Astrocyte (in vitro differentiated cells and primary cell): ENCODE data around the gene CSNK2B. TPM values are rescaled to one million over a fixed set of nuclear protein-coding genes. Genes with fewer than 3 reads are reported as not detected.

ENCODE experiments used
- DNase-seq: peaks from one replicate; pipeline ENCODE4 v3.0.0-alpha.2; 2010; ENCODE audit warnings: low read depth
- FAIRE-seq: peaks from 2 replicates; lab custom pipeline; 2011; peaks lifted over from hg19 to GRCh38; lab: Jason Lieb, UNC
- H2AFZ ChIP-seq: 2 replicates; pipeline ENCODE4 v1.6.0; 2012; ENCODE audit warnings: low read depth, low read length, inconsistent platforms
- H3K27ac ChIP-seq: 2 replicates; pipeline ENCODE4 v1.5.1; 2011; ENCODE audit warnings: low read depth, low read length, inconsistent platforms
- H3K27me3 ChIP-seq: 2 replicates; pipeline ENCODE4 v1.6.0; 2011; ENCODE audit warnings: low read length, inconsistent platforms; ENCODE audit not compliant: insufficient read depth
- H3K36me3 ChIP-seq: 2 replicates; pipeline ENCODE4 v1.5.1; 2011; ENCODE audit warnings: low read length, inconsistent platforms; ENCODE audit not compliant: insufficient read depth
- H3K4me1 ChIP-seq: 2 replicates; pipeline ENCODE4 v1.5.1; 2011; ENCODE audit warnings: low read length, inconsistent platforms; ENCODE audit not compliant: insufficient read depth
- H3K4me2 ChIP-seq: 2 replicates; pipeline ENCODE4 v1.6.0; 2012; ENCODE audit warnings: low read length, inconsistent platforms
- H3K4me3 ChIP-seq: 2 replicates; pipeline ENCODE4 v1.5.1; 2011; ENCODE audit warnings: low read depth, mild to moderate bottlenecking, low read length, inconsistent platforms; ENCODE audit not compliant: insufficient read depth
- H3K79me2 ChIP-seq: 2 replicates; pipeline ENCODE4 v1.6.0; 2012; ENCODE audit warnings: mild to moderate bottlenecking, low read length, inconsistent platforms; ENCODE audit not compliant: insufficient read depth
- H3K9ac ChIP-seq: 2 replicates; pipeline ENCODE4 v1.6.0; 2012; ENCODE audit warnings: mild to moderate bottlenecking, low read length, inconsistent platforms
- H3K9me3 ChIP-seq: 2 replicates; pipeline ENCODE4 v1.5.1; 2012; ENCODE audit warnings: low read depth, mild to moderate bottlenecking, low read length, inconsistent platforms; ENCODE audit not compliant: insufficient read depth
- H4K20me1 ChIP-seq: 2 replicates; pipeline ENCODE4 v1.6.0; 2012; ENCODE audit warnings: low read length, inconsistent platforms; ENCODE audit not compliant: insufficient read depth
- H3K27ac Mint-ChIP-seq: one replicate; pipeline ENCODE4 v1.8.0; 2021; ENCODE audit warnings: mild to moderate bottlenecking, mixed read lengths; ENCODE audit not compliant: unreplicated experiment
- H3K27me3 Mint-ChIP-seq: one replicate; pipeline ENCODE4 v1.8.0; 2021; ENCODE audit warnings: low read depth, mixed read lengths; ENCODE audit not compliant: unreplicated experiment
- H3K36me3 Mint-ChIP-seq: one replicate; pipeline ENCODE4 v1.8.0; 2021; ENCODE audit warnings: low read depth, mixed read lengths; ENCODE audit not compliant: unreplicated experiment
- H3K4me1 Mint-ChIP-seq: one replicate; pipeline ENCODE4 v1.8.0; 2021; ENCODE audit warnings: low read depth, mixed read lengths; ENCODE audit not compliant: unreplicated experiment
- H3K4me3 Mint-ChIP-seq: one replicate; pipeline ENCODE4 v1.8.0; 2021; ENCODE audit warnings: mild to moderate bottlenecking, moderate library complexity, mixed read lengths; ENCODE audit not compliant: unreplicated experiment
- H3K9me3 Mint-ChIP-seq: one replicate; pipeline ENCODE4 v1.8.0; 2021; ENCODE audit warnings: mild to moderate bottlenecking, mixed read lengths; ENCODE audit not compliant: unreplicated experiment
- EZH2 ChIP-seq: IDR thresholded peaks from 2 replicates; pipeline ENCODE4 v1.6.1; 2012; ENCODE audit warnings: mild to moderate bottlenecking, low read length, inconsistent platforms; ENCODE audit not compliant: insufficient read depth
- total RNA-seq: library from RNA; stranded (reverse); gene quantifications from 2 replicates; pipeline ENCODE4 v1.2.1, GENCODE V29; 2021
- TF ChIP-seq, protein P1 (sequence below): IDR thresholded peaks from 2 replicates; pipeline ENCODE4 v1.5.1; 2011; ENCODE audit warnings: low read depth, mild to moderate bottlenecking, inconsistent platforms, low read length, moderate library complexity; ENCODE audit not compliant: insufficient read depth

The CSNK2B gene
- total RNA-seq, 1 donor from 2014 or later, result 208 TPM

DNA sequence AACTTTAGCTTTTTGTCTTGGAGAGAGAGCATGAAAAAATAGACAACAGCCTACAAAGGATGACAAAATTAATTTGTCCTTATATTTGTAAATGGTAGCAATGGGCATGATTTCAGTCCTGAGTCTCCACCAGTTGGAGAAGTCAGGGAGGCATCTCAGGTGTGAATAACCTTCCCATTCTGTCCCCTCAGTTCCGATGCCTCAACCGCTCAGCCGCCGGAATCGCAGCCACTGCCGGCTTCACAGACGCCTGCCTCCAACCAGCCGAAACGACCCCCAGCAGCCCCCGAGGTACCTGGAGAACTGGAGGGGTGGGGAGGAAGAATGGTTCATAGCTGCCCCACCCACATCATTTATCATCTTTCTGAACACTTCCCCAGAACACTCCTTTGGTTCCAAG is 41.8 kb upstream of the CSNK2B start:
- Mint-ChIP-seq H3K27me3 (no peaks in the 10 kb centered on the region), H3K4me3 (peak overlapping the region; percentile 45), H3K4me1 (peaks cover 9% of the 10 kb centered on the region), H3K9me3 (no peaks in the 10 kb centered on the region), H3K36me3 (peaks cover 38% of the 10 kb centered on the region), H3K27ac (no peak overlapping the region)
- peaks cover 12% of the 10 kb centered on the region for H3K4me1 ChIP-seq
- H3K4me3 ChIP-seq, result no peak overlapping the region
- TF ChIP-seq EZH2, result no peak
- no peak overlapping the region for H3K4me2 ChIP-seq
- H3K9me3 ChIP-seq, result no peaks in the 10 kb centered on the region
- no peaks in the 10 kb centered on the region for H3K27me3 ChIP-seq
- H4K20me1 ChIP-seq, result peaks cover 78% of the 10 kb centered on the region
- peaks cover 84% of the 10 kb centered on the region for H3K79me2 ChIP-seq
- no peak overlapping the region for H2AFZ ChIP-seq
- H3K36me3 ChIP-seq, result peaks cover 50% of the 10 kb centered on the region
- no peak for DNase-seq
- H3K27ac ChIP-seq, result no peak overlapping the region
- H3K9ac ChIP-seq, result no peak overlapping the region
- no peak for FAIRE-seq

DNA sequence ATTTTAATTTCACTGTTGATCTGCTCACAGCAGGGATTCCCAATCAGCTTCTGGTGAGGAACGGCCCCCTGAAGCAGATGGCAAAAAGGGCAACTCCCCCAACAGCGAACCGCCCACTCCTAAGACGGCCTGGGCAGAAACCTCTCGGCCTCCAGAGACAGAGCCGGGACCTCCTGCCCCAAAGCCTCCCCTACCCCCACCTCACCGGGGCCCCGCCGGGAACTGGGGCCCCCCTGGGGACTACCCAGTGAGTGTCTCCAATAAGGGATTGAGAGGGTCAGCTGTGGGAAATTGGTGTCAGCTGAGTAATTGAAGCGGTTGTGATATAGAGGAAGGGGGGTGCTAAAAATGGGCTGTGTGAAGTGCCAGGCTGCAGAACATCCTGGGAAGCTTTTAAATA is 38.9 kb upstream of the CSNK2B start:
- Histone ChIP-seq H3K79me2 (peaks cover 93% of the 10 kb centered on the region), H3K9me3 (no peaks in the 10 kb centered on the region), H3K9ac (peak overlapping the region; percentile 30), H3K4me2 (no peak overlapping the region), H2AFZ (no peak overlapping the region), H3K27ac (no peak overlapping the region), H3K27me3 (no peaks in the 10 kb centered on the region), H3K36me3 (peaks cover 59% of the 10 kb centered on the region), H3K4me3 (no peak overlapping the region), H3K4me1 (peaks cover 11% of the 10 kb centered on the region), H4K20me1 (peaks cover 95% of the 10 kb centered on the region)
- TF ChIP-seq, protein P1, sequence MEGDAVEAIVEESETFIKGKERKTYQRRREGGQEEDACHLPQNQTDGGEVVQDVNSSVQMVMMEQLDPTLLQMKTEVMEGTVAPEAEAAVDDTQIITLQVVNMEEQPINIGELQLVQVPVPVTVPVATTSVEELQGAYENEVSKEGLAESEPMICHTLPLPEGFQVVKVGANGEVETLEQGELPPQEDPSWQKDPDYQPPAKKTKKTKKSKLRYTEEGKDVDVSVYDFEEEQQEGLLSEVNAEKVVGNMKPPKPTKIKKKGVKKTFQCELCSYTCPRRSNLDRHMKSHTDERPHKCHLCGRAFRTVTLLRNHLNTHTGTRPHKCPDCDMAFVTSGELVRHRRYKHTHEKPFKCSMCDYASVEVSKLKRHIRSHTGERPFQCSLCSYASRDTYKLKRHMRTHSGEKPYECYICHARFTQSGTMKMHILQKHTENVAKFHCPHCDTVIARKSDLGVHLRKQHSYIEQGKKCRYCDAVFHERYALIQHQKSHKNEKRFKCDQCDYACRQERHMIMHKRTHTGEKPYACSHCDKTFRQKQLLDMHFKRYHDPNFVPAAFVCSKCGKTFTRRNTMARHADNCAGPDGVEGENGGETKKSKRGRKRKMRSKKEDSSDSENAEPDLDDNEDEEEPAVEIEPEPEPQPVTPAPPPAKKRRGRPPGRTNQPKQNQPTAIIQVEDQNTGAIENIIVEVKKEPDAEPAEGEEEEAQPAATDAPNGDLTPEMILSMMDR, result no peak
- no peak for TF ChIP-seq EZH2
- H3K27me3 Mint-ChIP-seq, result no peaks in the 10 kb centered on the region
- H3K4me3 Mint-ChIP-seq, result no peak overlapping the region
- no peak for DNase-seq
- H3K36me3 Mint-ChIP-seq, result peaks cover 47% of the 10 kb centered on the region
- FAIRE-seq, result no peak
- H3K27ac Mint-ChIP-seq, result no peak overlapping the region
- H3K4me1 Mint-ChIP-seq, result peaks cover 9% of the 10 kb centered on the region
- no peaks in the 10 kb centered on the region for H3K9me3 Mint-ChIP-seq

DNA sequence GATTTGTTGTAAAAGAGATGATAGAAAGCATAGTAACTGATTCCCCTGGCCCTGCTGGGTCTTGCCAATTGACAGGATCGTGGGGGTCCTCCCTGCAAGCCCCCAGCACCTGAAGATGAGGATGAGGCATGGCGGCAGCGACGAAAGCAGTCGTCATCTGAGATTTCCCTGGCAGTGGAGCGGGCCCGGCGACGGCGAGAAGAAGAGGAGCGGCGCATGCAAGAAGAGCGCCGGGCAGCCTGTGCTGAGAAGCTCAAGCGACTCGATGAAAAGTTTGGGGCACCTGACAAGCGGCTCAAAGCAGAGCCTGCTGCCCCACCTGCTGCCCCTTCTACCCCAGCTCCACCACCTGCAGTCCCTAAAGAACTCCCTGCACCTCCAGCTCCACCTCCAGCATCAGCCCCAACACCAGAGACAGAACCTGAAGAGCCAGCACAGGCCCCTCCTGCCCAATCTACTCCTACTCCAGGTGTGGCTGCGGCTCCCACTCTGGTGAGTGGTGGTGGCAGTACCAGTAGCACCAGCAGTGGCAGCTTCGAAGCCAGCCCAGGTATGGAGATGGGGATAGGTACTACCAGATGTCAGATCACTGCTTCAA is 38.1 kb upstream of the CSNK2B start:
- peaks cover 58% of the 10 kb centered on the region for H3K36me3 ChIP-seq
- Mint-ChIP-seq H3K27me3 (no peaks in the 10 kb centered on the region), H3K36me3 (peaks cover 41% of the 10 kb centered on the region), H3K27ac (no peak overlapping the region), H3K4me3 (peak overlapping the region; percentile 18), H3K9me3 (no peaks in the 10 kb centered on the region), H3K4me1 (peaks cover 3% of the 10 kb centered on the region)
- TF ChIP-seq, protein P1, result no peak
- no peak for TF ChIP-seq EZH2
- H3K27me3 ChIP-seq, result no peaks in the 10 kb centered on the region
- H3K4me1 ChIP-seq, result peaks cover 3% of the 10 kb centered on the region
- no peak overlapping the region for H3K4me2 ChIP-seq
- peaks cover 95% of the 10 kb centered on the region for H4K20me1 ChIP-seq
- FAIRE-seq, result no peak
- H3K9ac ChIP-seq, result no peak overlapping the region
- no peak for DNase-seq
- H3K9me3 ChIP-seq, result no peaks in the 10 kb centered on the region
- H2AFZ ChIP-seq, result no peak overlapping the region
- no peak overlapping the region for H3K4me3 ChIP-seq
- no peak overlapping the region for H3K27ac ChIP-seq
- peaks cover 93% of the 10 kb centered on the region for H3K79me2 ChIP-seq
